COLO829 (cell line): ENCODE data around the gene SPC24.
"Not testable (repeated sequence)": the region's sequence is repeated elsewhere in the genome, so short reads cannot be mapped to it uniquely, and the experiment has no call there.

Experiments used
- DNase-seq: peaks from one replicate; pipeline ENCODE4 v3.0.0; 2012; ENCODE audit warnings: low spot score

The SPC24 gene

GRCh38 chr19:11191934-11192333 is 36.4 kb upstream of the SPC24 start:
- no peak for DNase-seq

GRCh38 chr19:11191273-11191755 is 35.7 kb upstream of the SPC24 start:
- no peak for DNase-seq

GRCh38 chr19:11190501-11190900 is 34.9 kb upstream of the SPC24 start:
- DNase-seq = no peak

- DNase-seq = no peak
Observed at GRCh38 chr19:11187441-11187840, 31.9 kb upstream of the SPC24 start.

- no peak for DNase-seq
Observed at GRCh38 chr19:11182994-11183393, 27.4 kb upstream of the SPC24 start.

GRCh38 chr19:11181488-11181887 is 25.9 kb upstream of the SPC24 start:
- DNase-seq = no peak

GRCh38 chr19:11180975-11181374 is 25.4 kb upstream of the SPC24 start:
- not testable (repeated sequence) for DNase-seq

GRCh38 chr19:11180346-11180745 is 24.8 kb upstream of the SPC24 start:
- no peak for DNase-seq

- no peak for DNase-seq
Observed at GRCh38 chr19:11179716-11180297, 24.2 kb upstream of the SPC24 start.

GRCh38 chr19:11179145-11179465 is 23.5 kb upstream of the SPC24 start:
- not testable (repeated sequence) for DNase-seq

GRCh38 chr19:11177592-11177991 is 22.0 kb upstream of the SPC24 start:
- DNase-seq = no peak

GRCh38 chr19:11176466-11177193 is 21.0 kb upstream of the SPC24 start:
- DNase-seq = no peak

- no peak for DNase-seq
Observed at GRCh38 chr19:11175920-11176319, 20.3 kb upstream of the SPC24 start.

GRCh38 chr19:11174336-11174735 is 18.8 kb upstream of the SPC24 start:
- no peak for DNase-seq

GRCh38 chr19:11173516-11174155 is 18.1 kb upstream of the SPC24 start:
- DNase-seq = no peak

GRCh38 chr19:11172576-11172975 is 17.0 kb upstream of the SPC24 start:
- DNase-seq = no peak

GRCh38 chr19:11171144-11171543 is 15.6 kb upstream of the SPC24 start:
- DNase-seq = no peak

GRCh38 chr19:11169896-11170678 is 14.5 kb upstream of the SPC24 start:
- no peak for DNase-seq

GRCh38 chr19:11168568-11168967 is 13.0 kb upstream of the SPC24 start:
- peak; percentile 41 for DNase-seq

GRCh38 chr19:11166281-11167142 is 10.9 kb upstream of the SPC24 start:
- no peak for DNase-seq

GRCh38 chr19:11165486-11166030 is 10.0 kb upstream of the SPC24 start:
- DNase-seq = no peak
